Vagina (tissue), 2 donors: ENCODE data around the gene ASRGL1.

Source experiments
- CTCF ChIP-seq, 3 experiments: fragments of 450-650 bp in 2 of 3; fragments of 200-600 bp in 1 of 3; sonication (generic) in 1 of 3; IDR thresholded peaks; one replicate each; pipeline ENCODE4 v1.5.1; 2017 to 2019; ENCODE audit warnings: antibody characterized with exemption in 3 of 3, mild to moderate bottlenecking in 2 of 3, moderate library complexity in 2 of 3
- POLR2A ChIP-seq, 2 donors: fragments of 450-650 bp; IDR thresholded peaks; one replicate each; pipeline ENCODE4 v1.6.1; 2017; ENCODE audit warnings: antibody characterized with exemption in 2 of 2, mild to moderate bottlenecking in 2 of 2, moderate library complexity in 2 of 2

- TF ChIP-seq CTCF (IDR thresholded peaks at IDR 0.05), result no peak
- no peak for TF ChIP-seq POLR2A (IDR thresholded peaks at IDR 0.05)
Observed at GRCh38 chr11:62411524-62411923, 74.3 kb downstream of the ASRGL1 start.
